HepG2 (cell line): ENCODE results near the gene TLR4.

Experiments
- CTCF ChIP-seq: sonication (generic); formaldehyde crosslinking; IDR thresholded peaks from 2 replicates; pipeline ENCODE4 v1.5.0; 2020; ENCODE audit warnings: mild to moderate bottlenecking, missing genetic modification reagents, moderate library complexity
- PRDM15 ChIP-seq: sonication (generic); formaldehyde crosslinking; IDR thresholded peaks from 2 replicates; pipeline ENCODE4 v1.4.0; 2020; ENCODE audit warnings: missing genetic modification reagents
- ZNF382 ChIP-seq: sonication (generic); formaldehyde crosslinking; IDR thresholded peaks from 2 replicates; pipeline ENCODE4 v1.5.0; 2020; ENCODE audit warnings: missing genetic modification reagents, mild to moderate bottlenecking, borderline replicate concordance
- ZNF598 ChIP-seq: sonication (generic); formaldehyde crosslinking; IDR thresholded peaks from 2 replicates; pipeline ENCODE4 v1.5.1; 2020; ENCODE audit warnings: mild to moderate bottlenecking, missing genetic modification reagents, borderline replicate concordance

- TF ChIP-seq ZNF382 (CRISPR knock-in tag) (no peak), ZNF598 (CRISPR knock-in tag) (no peak), PRDM15 (CRISPR knock-in tag) (no peak), CTCF (CRISPR knock-in tag) (no peak)
Observed at GRCh38 chr9:117672369-117672768, 31.8 kb upstream of the TLR4 start.
